ENCODE results near the gene IL37. TPM values are rescaled to one million over a fixed set of nuclear protein-coding genes. Genes with fewer than 3 reads are reported as not detected.

Gene IL37
- total and polyA plus RNA-seq, 2 of the 13 experiments (the other 11 are each of a cell fraction or from before 2014, with no cell fraction given), result not detected

DNA sequence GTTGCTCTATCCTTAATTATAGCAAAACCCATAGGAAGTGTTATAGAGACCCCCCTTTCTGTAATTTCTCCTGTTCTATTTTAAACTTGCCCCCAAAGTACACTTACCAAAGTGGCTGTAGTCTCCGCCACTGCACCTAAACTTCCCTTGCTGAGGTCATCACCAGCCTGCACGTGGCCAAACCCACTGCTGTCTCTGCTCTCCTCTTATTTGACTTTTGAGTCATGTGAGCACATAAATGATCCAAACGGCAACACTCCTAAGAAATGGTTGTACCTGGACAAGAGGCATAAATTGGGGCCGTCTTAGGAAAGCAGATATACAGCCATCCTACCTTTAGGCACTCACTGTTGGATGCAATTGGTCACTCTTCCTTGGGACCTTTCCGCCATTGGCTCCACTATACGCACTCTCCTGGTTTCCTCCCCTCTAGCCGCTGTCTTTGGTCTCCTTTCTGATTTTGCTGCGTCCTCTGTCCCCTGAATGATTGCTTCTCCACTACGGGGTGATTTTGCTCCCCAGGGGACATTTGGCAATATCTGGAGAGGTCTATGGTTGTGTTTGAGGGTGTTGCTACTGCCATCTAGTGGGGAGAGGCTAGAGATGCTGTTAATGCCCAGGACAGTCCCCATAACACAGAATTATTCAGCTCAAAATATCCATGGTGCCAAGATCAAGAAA lies 47.6 kb downstream of the IL37 start (continued):
- TF ChIP-seq, protein P1, sequence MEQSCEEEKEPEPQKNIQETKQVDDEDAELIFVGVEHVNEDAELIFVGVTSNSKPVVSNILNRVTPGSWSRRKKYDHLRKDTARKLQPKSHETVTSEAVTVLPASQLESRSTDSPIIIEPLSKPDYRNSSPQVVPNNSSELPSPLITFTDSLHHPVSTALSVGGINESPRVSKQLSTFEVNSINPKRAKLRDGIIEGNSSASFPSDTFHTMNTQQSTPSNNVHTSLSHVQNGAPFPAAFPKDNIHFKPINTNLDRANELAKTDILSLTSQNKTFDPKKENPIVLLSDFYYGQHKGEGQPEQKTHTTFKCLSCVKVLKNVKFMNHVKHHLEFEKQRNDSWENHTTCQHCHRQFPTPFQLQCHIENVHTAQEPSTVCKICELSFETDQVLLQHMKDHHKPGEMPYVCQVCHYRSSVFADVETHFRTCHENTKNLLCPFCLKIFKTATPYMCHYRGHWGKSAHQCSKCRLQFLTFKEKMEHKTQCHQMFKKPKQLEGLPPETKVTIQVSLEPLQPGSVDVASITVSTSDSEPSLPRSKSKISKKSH (CRISPR knock-in tag; IDR thresholded peaks at IDR 0.05; ENCODE audit: borderline replicate concordance), result no peak
- TF ChIP-seq, protein P2, sequence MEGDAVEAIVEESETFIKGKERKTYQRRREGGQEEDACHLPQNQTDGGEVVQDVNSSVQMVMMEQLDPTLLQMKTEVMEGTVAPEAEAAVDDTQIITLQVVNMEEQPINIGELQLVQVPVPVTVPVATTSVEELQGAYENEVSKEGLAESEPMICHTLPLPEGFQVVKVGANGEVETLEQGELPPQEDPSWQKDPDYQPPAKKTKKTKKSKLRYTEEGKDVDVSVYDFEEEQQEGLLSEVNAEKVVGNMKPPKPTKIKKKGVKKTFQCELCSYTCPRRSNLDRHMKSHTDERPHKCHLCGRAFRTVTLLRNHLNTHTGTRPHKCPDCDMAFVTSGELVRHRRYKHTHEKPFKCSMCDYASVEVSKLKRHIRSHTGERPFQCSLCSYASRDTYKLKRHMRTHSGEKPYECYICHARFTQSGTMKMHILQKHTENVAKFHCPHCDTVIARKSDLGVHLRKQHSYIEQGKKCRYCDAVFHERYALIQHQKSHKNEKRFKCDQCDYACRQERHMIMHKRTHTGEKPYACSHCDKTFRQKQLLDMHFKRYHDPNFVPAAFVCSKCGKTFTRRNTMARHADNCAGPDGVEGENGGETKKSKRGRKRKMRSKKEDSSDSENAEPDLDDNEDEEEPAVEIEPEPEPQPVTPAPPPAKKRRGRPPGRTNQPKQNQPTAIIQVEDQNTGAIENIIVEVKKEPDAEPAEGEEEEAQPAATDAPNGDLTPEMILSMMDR (CRISPR knock-in tag; IDR thresholded peaks at IDR 0.05), result peak; percentile 80
- TF ChIP-seq MTF1 (CRISPR knock-in tag; IDR thresholded peaks at IDR 0.05) (no peak), ZNF558 (CRISPR knock-in tag; IDR thresholded peaks at IDR 0.05; ENCODE audit: borderline replicate concordance) (no peak)

DNA sequence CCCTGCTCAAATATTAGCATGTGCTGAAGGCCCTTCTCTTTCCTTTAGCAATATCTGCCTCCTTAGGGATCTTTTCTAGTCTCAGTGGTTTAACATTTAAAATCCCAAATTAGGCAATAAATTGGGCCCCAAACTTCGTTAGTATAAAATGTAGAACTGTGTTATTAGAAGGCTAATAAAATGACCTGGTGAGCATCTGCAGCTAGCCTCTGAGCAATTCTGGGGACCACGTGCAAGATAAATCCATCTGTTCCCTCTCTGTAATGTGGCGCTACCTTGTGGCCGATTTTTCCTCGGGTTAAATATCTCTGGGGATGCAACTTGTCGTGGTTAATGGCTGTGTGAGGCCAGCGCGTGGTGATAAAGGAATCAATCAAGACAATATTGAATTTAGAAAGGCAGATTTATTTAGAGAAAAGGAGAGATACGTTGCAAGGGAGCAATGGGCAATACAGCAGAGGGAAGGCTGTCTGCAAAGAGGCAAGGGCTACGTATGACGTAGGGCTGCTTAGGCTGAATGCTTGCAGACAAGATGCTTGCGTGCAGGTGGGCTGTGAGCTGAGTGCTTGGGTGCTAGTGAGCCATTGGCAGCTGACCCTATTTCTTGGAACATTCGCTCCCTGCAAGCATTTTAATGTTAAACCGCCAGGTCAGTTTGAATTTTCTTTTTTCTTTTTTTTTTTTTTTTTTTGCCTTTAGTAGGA lies 48.3 kb downstream of the IL37 start:
- 0 out of 2 replicates have a peak, but pooled peaks have one; percentile 6 for TF ChIP-seq SRF (IDR thresholded peaks at IDR 0.05; ENCODE audit: low read depth, low read length)
- TF ChIP-seq ZNF547 (CRISPR knock-in tag; IDR thresholded peaks at IDR 0.05), result 0 out of 2 replicates have a peak, but pooled peaks have one; percentile 41
- TF ChIP-seq ZNF562 (CRISPR knock-in tag; IDR thresholded peaks at IDR 0.05; ENCODE audit: borderline replicate concordance), result no peak
- no peak for TF ChIP-seq NPAS2 (CRISPR knock-in tag; IDR thresholded peaks at IDR 0.05; ENCODE audit: borderline replicate concordance)
- peak; percentile 27; the same call in 1 of the 2 replicates for TF ChIP-seq MTF2 (CRISPR knock-in tag; IDR thresholded peaks at IDR 0.05; ENCODE audit: borderline replicate concordance)
- TF ChIP-seq AGO2 (optimal IDR thresholded peaks at IDR 0.05; ENCODE audit: low read depth, low read length), result no peak
- intact Hi-C loops (cut with micrococcal nuclease; ENCODE audit: unreplicated experiment) (no loop called here), in situ Hi-C loops (cut with HindIII; ENCODE audit: extremely low pct_ligation_motif_present, low pct_unique_long_range_greater_than_20kb) (no loop called here)
- Histone ChIP-seq H3K4me1 (ENCODE audit: insufficient read depth, low read length) (no peaks in the 10 kb centered on the region), H3K4me3 (replicated peaks in 1 of 3; ENCODE audit: insufficient read depth in 1 of 3, low read depth in 2 of 3, low read length in 3 of 3) (no peak overlapping the region), H3K9me3 (ENCODE audit: low read length) (no peaks in the 10 kb centered on the region), H3K36me3 (replicated peaks in 1 of 2; ENCODE audit: control insufficient read depth in 1 of 2, insufficient read depth in 2 of 2, low read length in 2 of 2) (no peaks in the 10 kb centered on the region), H3K79me2 (ENCODE audit: insufficient read depth, low read length) (no peaks in the 10 kb centered on the region), H3K9ac (ENCODE audit: insufficient read depth, low read depth, low read length) (no peak overlapping the region), H4K20me1 (ENCODE audit: insufficient read depth, low read length) (no peaks in the 10 kb centered on the region), H3K27ac (ENCODE audit: extremely low read length, insufficient read depth, low read length) (no peak overlapping the region), H2AFZ (ENCODE audit: low read length) (no peak overlapping the region), H3K4me2 (ENCODE audit: low read depth, low read length) (no peak overlapping the region), H3K27me3 (ENCODE audit: control insufficient read depth in 1 of 2, insufficient read depth in 2 of 2, low read length in 2 of 2) (peaks cover 0 to 26% of the 10 kb centered on the region in 2 experiments; a peak in 4 of 5 replicates)
- ATAC-seq (peak; percentile 48), FAIRE-seq (no peak), DNase-seq (ENCODE audit: low spot score) (peak; percentile 23)
- POLR2A ChIA-PET, result no interaction called here
- no TSS peak for BruUV-seq (replicated peaks)
- CTCF ChIA-PET (ENCODE audit: low intra/inter-chr PET ratio, low total read pairs), result interaction anchor here (0.6 to 1.6 kb wide), 2 partner anchors 18 to 210 kb away, joined by 3 to 12 read pairs; no protein-coding TSS in a partner anchor
- WGBS (ENCODE audit: low lambda C conversion rate), result 41% methylated on average over 14 of the region's 14 CpGs

All from HepG2 (cell line).